CD14-positive monocyte (primary cell): ENCODE measurements around the gene TIMP2. TPM values are rescaled to one million over a fixed set of nuclear protein-coding genes. Genes with fewer than 3 reads are reported as not detected.

Experiments
- DNase-seq, 3 donors: peaks; one replicate each; pipeline ENCODE4 v3.0.0-alpha.2; 2011 to 2022
- H2AFZ ChIP-seq: 2 replicates; pipeline ENCODE4 v1.6.0; 2012; ENCODE audit warnings: mild to moderate bottlenecking, low read depth, low read length, inconsistent platforms; ENCODE audit not compliant: insufficient read depth, poor library complexity, severe bottlenecking
- H3K27ac ChIP-seq, 2 donors: 1 replicate in 1 of 2; 2 replicates in 1 of 2; pipeline ENCODE4 v1.5.1; 2012 to 2013; ENCODE audit warnings: low read length in 2 of 2, control low read depth in 1 of 2, inconsistent platforms in 1 of 2, low read depth in 1 of 2, mild to moderate bottlenecking in 1 of 2
- H3K27me3 ChIP-seq, 2 donors: one replicate each; pipeline versions ENCODE4 v1.6.0 to v1.6.1; 2011 to 2013; ENCODE audit warnings: low read length in 2 of 2; ENCODE audit not compliant: control insufficient read depth in 2 of 2, insufficient read depth in 2 of 2
- H3K36me3 ChIP-seq, 2 donors: replicated peaks in 1 of 2; 1 replicate in 1 of 2; 2 replicates in 1 of 2; pipeline versions ENCODE4 v1.5.1 to v1.6.1; 2012 to 2013; ENCODE audit warnings: low read length in 2 of 2, control low read depth in 1 of 2, inconsistent platforms in 1 of 2, mild to moderate bottlenecking in 1 of 2; ENCODE audit not compliant: insufficient read depth in 2 of 2, control insufficient read depth in 1 of 2
- H3K4me1 ChIP-seq, 2 donors: 1 replicate in 1 of 2; 2 replicates in 1 of 2; pipeline versions ENCODE4 v1.5.1 to v1.6.1; 2012 to 2013; ENCODE audit warnings: low read length in 2 of 2, control low read depth in 1 of 2, inconsistent platforms in 1 of 2, mild to moderate bottlenecking in 1 of 2, moderate library complexity in 1 of 2; ENCODE audit not compliant: insufficient read depth in 2 of 2, control insufficient read depth in 1 of 2
- H3K4me2 ChIP-seq: replicated peaks from 2 replicates; pipeline ENCODE3; 2012; ENCODE audit warnings: low read length, moderate library complexity, mild to moderate bottlenecking; ENCODE audit not compliant: poor library complexity, severe bottlenecking; ENCODE audit errors: extremely low read depth
- H3K4me3 ChIP-seq, 3 experiments: fragments of 200-600 bp in 1 of 3; sonication (generic) in 1 of 3; replicated peaks in 1 of 3; 1 replicate in 2 of 3; 2 replicates in 1 of 3; pipeline ENCODE4 v1.5.1; 2011 to 2013; ENCODE audit warnings: low read length in 3 of 3, mild to moderate bottlenecking in 3 of 3, control low read depth in 2 of 3, low read depth in 2 of 3, inconsistent platforms in 1 of 3, moderate library complexity in 1 of 3
- H3K79me2 ChIP-seq: 2 replicates; pipeline ENCODE4 v1.6.0; 2012; ENCODE audit warnings: mild to moderate bottlenecking, control low read depth, inconsistent platforms, low read length, moderate library complexity; ENCODE audit not compliant: insufficient read depth
- H3K9ac ChIP-seq: 2 replicates; pipeline ENCODE4 v1.6.0; 2017; ENCODE audit warnings: low read length, mild to moderate bottlenecking; ENCODE audit not compliant: insufficient read depth, poor library complexity, severe bottlenecking
- H3K9me3 ChIP-seq, 2 donors: replicated peaks in 1 of 2; 1 replicate in 1 of 2; 2 replicates in 1 of 2; pipeline versions ENCODE4 v1.5.1 to v1.6.1; 2012 to 2013; ENCODE audit warnings: low read length in 2 of 2, control low read depth in 1 of 2; ENCODE audit not compliant: control insufficient read depth in 1 of 2, insufficient read depth in 1 of 2
- H4K20me1 ChIP-seq: 2 replicates; pipeline ENCODE4 v1.6.0; 2012; ENCODE audit warnings: mild to moderate bottlenecking, low read length, control low read depth, moderate library complexity; ENCODE audit not compliant: insufficient read depth
- H3K27ac Mint-ChIP-seq, 7 donors: one replicate each; pipeline ENCODE4 v1.8.0; 2020; ENCODE audit warnings: mild to moderate bottlenecking in 7 of 7, mixed read lengths in 7 of 7, moderate library complexity in 6 of 7, inconsistent platforms in 2 of 7
- H3K27me3 Mint-ChIP-seq, 3 donors: one replicate each; pipeline ENCODE4 v1.8.0; 2021 to 2022; ENCODE audit warnings: low read depth in 3 of 3, mild to moderate bottlenecking in 3 of 3, mixed read lengths in 3 of 3, moderate library complexity in 3 of 3, inconsistent platforms in 1 of 3
- H3K36me3 Mint-ChIP-seq, 2 donors: one replicate each; pipeline ENCODE4 v1.8.0; 2020; ENCODE audit warnings: mixed read lengths in 2 of 2, inconsistent platforms in 1 of 2, mild to moderate bottlenecking in 1 of 2
- H3K4me1 Mint-ChIP-seq: one replicate; pipeline ENCODE4 v1.8.0; 2020; ENCODE audit warnings: mild to moderate bottlenecking, mixed read lengths
- H3K4me3 Mint-ChIP-seq, 2 donors: one replicate each; pipeline ENCODE4 v1.8.0; 2020; ENCODE audit warnings: mild to moderate bottlenecking in 2 of 2, mixed read lengths in 2 of 2, moderate library complexity in 1 of 2
- H3K9me3 Mint-ChIP-seq, 7 donors: one replicate each; pipeline ENCODE4 v1.8.0; 2020 to 2022; ENCODE audit warnings: mixed read lengths in 7 of 7, mild to moderate bottlenecking in 6 of 7, moderate library complexity in 6 of 7, inconsistent platforms in 2 of 7
- WGBS: methylation state at CpG from one replicate; pipeline ENCODE4 v1.1.5; 2013; ENCODE audit warnings: missing lambda C conversion rate; ENCODE audit not compliant: insufficient coverage; 5-methylcytosine and 5-hydroxymethylcytosine counted together
- intact Hi-C, 2 donors: fragments of 100-400 bp; cut with micrococcal nuclease; formaldehyde crosslinking; loops; one replicate each; pipeline versions ENCODE4 v1.15.0 to v1.15.1; 2023
- polyA plus RNA-seq, 3 donors: library from polyadenylated mRNA; depleted of rRNA in 1 of 3; unstranded in 2 of 3; stranded (reverse) in 1 of 3; fragments of 300-500 nt in 2 of 3; fragments of >200 nt in 1 of 3; fragmentation: Illumina TruSeq in 2 of 3; gene quantifications; 1 replicate in 2 of 3; 2 replicates in 1 of 3; pipeline ENCODE4 v1.2.3, GENCODE V29; 2012 to 2021
- TF ChIP-seq, protein P1 (sequence below): fragments of 200-600 bp; IDR thresholded peaks from one replicate; pipeline ENCODE4 v1.8.0; 2022; ENCODE audit warnings: antibody characterized with exemption, mild to moderate bottlenecking

Gene TIMP2
- polyA plus RNA-seq, 3 donors: 4.5 to 101 (median 6.4) TPM

DNA sequence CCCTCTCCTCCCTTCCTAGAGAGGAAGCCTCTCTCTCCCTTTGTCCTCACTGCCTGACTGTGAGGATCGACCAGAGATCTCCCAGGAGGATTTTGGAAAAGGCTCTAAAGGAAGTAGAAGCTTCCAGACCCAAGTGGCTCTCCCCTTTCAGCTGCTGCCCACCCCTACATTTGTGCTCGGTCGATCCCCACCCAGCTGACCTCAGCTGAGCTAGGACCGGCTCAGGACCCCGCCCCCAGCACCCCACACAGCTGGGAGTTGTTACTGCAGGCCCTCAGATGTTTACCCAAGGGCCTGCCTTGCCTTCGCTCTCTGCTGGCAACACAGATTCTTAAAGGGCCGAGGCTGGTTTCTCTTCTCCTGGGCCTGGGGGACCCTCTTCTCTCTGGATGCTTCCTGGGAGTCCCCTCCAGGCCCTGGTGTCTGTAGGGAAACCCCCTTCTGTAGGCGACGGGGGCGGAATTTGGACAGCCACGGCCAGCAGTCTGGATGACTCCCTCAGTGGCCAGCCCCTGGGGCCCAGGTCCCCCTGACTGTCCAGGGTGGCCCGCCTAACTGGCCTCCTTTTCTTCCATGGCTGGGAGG is 26.9 kb upstream of the TIMP2 start:
- Mint-ChIP-seq H3K27ac (no peak overlapping the region), H3K27me3 (peaks cover 2 to 14% (median 6%) of the 10 kb centered on the region in 3 donors), H3K4me3 (no peak overlapping the region), H3K36me3 (peaks cover 3 to 7% of the 10 kb centered on the region in 2 donors), H3K4me1 (no peaks in the 10 kb centered on the region), H3K9me3 (peaks cover 7 to 30% (median 24%) of the 10 kb centered on the region in 7 donors)
- no peaks in the 10 kb centered on the region for H3K36me3 ChIP-seq
- no peak for DNase-seq
- TF ChIP-seq, protein P1, sequence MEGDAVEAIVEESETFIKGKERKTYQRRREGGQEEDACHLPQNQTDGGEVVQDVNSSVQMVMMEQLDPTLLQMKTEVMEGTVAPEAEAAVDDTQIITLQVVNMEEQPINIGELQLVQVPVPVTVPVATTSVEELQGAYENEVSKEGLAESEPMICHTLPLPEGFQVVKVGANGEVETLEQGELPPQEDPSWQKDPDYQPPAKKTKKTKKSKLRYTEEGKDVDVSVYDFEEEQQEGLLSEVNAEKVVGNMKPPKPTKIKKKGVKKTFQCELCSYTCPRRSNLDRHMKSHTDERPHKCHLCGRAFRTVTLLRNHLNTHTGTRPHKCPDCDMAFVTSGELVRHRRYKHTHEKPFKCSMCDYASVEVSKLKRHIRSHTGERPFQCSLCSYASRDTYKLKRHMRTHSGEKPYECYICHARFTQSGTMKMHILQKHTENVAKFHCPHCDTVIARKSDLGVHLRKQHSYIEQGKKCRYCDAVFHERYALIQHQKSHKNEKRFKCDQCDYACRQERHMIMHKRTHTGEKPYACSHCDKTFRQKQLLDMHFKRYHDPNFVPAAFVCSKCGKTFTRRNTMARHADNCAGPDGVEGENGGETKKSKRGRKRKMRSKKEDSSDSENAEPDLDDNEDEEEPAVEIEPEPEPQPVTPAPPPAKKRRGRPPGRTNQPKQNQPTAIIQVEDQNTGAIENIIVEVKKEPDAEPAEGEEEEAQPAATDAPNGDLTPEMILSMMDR: no peak
- H2AFZ ChIP-seq: no peak overlapping the region
- no peaks in the 10 kb centered on the region for H3K27me3 ChIP-seq
- H3K9ac ChIP-seq: no peak overlapping the region
- peaks cover 15 to 31% of the 10 kb centered on the region in 2 donors for H3K9me3 ChIP-seq
- H3K4me1 ChIP-seq: no peaks in the 10 kb centered on the region
- H3K4me3 ChIP-seq: no peak overlapping the region
- intact Hi-C loops: no loop called here
- H4K20me1 ChIP-seq: no peaks in the 10 kb centered on the region
- 100% methylated on average over 11 of the region's 12 CpGs for whole genome bisulfite sequencing
- H3K27ac ChIP-seq: no peak overlapping the region
- no peaks in the 10 kb centered on the region for H3K79me2 ChIP-seq
- H3K4me2 ChIP-seq: no peak overlapping the region

DNA sequence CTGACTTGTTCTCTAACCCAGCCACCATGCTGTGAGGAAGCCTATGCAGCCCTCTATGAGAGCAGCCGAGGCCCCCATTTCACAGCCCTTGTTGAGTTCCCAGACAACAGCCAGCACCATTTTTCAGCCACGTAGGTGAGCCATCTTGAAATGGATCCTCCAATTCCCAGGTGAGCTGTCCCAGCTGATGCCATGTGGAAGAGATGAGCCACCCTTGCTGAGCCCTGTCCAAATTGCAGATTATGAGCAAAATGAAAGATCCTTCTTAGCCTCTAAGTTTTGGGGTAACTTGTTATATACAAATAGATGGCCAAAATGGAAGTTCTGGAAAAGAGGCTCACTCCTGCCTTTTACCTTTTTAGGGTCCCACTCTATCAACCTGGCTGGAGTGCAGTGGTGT is 25.7 kb upstream of the TIMP2 start:
- Mint-ChIP-seq H3K36me3 (peaks cover 3 to 7% of the 10 kb centered on the region in 2 donors), H3K4me1 (peaks cover 11% of the 10 kb centered on the region), H3K9me3 (peaks cover 7 to 30% (median 24%) of the 10 kb centered on the region in 7 donors), H3K27ac (no peak overlapping the region), H3K4me3 (no peak overlapping the region), H3K27me3 (peaks cover 4 to 14% (median 5%) of the 10 kb centered on the region in 3 donors)
- no peak for DNase-seq
- Histone ChIP-seq H3K79me2 (no peaks in the 10 kb centered on the region), H3K36me3 (no peaks in the 10 kb centered on the region), H3K9ac (no peak overlapping the region), H3K4me2 (no peak overlapping the region), H3K4me3 (no peak overlapping the region), H2AFZ (no peak overlapping the region), H3K27me3 (no peaks in the 10 kb centered on the region), H3K4me1 (peaks cover 9 to 11% of the 10 kb centered on the region in 2 donors), H3K9me3 (peaks cover 15 to 31% of the 10 kb centered on the region in 2 donors), H4K20me1 (no peaks in the 10 kb centered on the region), H3K27ac (no peak overlapping the region)
- TF ChIP-seq, protein P1: no peak
- intact Hi-C loops: no loop called here
- WGBS: 100% methylated on average over 2 of the region's 2 CpGs
